Duodenal mucosa (tissue), 2 donors: ENCODE results near the gene PCSK6.
"Not testable (repeated sequence)": the region's sequence is repeated elsewhere in the genome, so short reads cannot be mapped to it uniquely, and the experiment has no call there.

Experiments used
- H3K27ac ChIP-seq: one replicate; pipeline ENCODE4 v1.7.0; 2013; ENCODE audit warnings: low read depth, low read length
- H3K27me3 ChIP-seq, 2 donors: one replicate each; pipeline ENCODE4 v1.7.0; 2013; ENCODE audit warnings: low read length in 2 of 2, control low read depth in 1 of 2; ENCODE audit not compliant: insufficient read depth in 2 of 2, control insufficient read depth in 1 of 2
- H3K36me3 ChIP-seq, 2 donors: one replicate each; pipeline ENCODE4 v1.7.0; 2013; ENCODE audit warnings: low read length in 2 of 2, control low read depth in 1 of 2; ENCODE audit not compliant: insufficient read depth in 2 of 2, control insufficient read depth in 1 of 2
- H3K4me1 ChIP-seq, 2 donors: one replicate each; pipeline ENCODE4 v1.7.0; 2013; ENCODE audit warnings: low read length in 2 of 2, control low read depth in 1 of 2; ENCODE audit not compliant: insufficient read depth in 2 of 2, control insufficient read depth in 1 of 2
- H3K4me3 ChIP-seq, 2 donors: one replicate each; pipeline ENCODE4 v1.7.0; 2013; ENCODE audit warnings: low read length in 2 of 2, low read depth in 1 of 2
- H3K9ac ChIP-seq, 2 donors: one replicate each; pipeline ENCODE4 v1.7.0; 2013; ENCODE audit warnings: low read length in 2 of 2, low read depth in 1 of 2
- H3K9me3 ChIP-seq, 2 donors: one replicate each; pipeline ENCODE4 v1.7.0; 2013; ENCODE audit warnings: low read length in 2 of 2, control low read depth in 1 of 2; ENCODE audit not compliant: control insufficient read depth in 1 of 2

Gene PCSK6

GRCh38 chr15:101474233-101474632 lies 15.3 kb downstream of the PCSK6 start:
- Histone ChIP-seq H3K27ac (no peak overlapping the region), H3K4me1 (peaks cover 8 to 12% of the 10 kb centered on the region in 2 donors), H3K4me3 (no peak overlapping the region), H3K36me3 (no peaks in the 10 kb centered on the region), H3K27me3 (no peaks in the 10 kb centered on the region), H3K9me3 (no peaks in the 10 kb centered on the region), H3K9ac (no peak overlapping the region)

GRCh38 chr15:101472033-101472432 lies 17.5 kb downstream of the PCSK6 start:
- no peaks in the 10 kb centered on the region for H3K27me3 ChIP-seq
- no peaks in the 10 kb centered on the region for H3K4me1 ChIP-seq
- no peak overlapping the region for H3K4me3 ChIP-seq
- H3K9me3 ChIP-seq = no peaks in the 10 kb centered on the region
- H3K36me3 ChIP-seq = no peaks in the 10 kb centered on the region
- H3K27ac ChIP-seq = no peak overlapping the region
- H3K9ac ChIP-seq = no peak overlapping the region

GRCh38 chr15:101470548-101471239 lies 18.8 kb downstream of the PCSK6 start:
- Histone ChIP-seq H3K4me1 (no peaks in the 10 kb centered on the region), H3K36me3 (no peaks in the 10 kb centered on the region), H3K27ac (no peak overlapping the region), H3K9ac (no peak overlapping the region), H3K27me3 (no peaks in the 10 kb centered on the region), H3K4me3 (no peak overlapping the region), H3K9me3 (no peaks in the 10 kb centered on the region)

- no peaks in the 10 kb centered on the region for H3K36me3 ChIP-seq
- no peaks in the 10 kb centered on the region for H3K9me3 ChIP-seq
- no peaks in the 10 kb centered on the region for H3K27me3 ChIP-seq
- H3K4me3 ChIP-seq = no peak overlapping the region
- H3K27ac ChIP-seq = no peak overlapping the region
- H3K9ac ChIP-seq = no peak overlapping the region
- H3K4me1 ChIP-seq = no peaks in the 10 kb centered on the region
These were observed 19.8 kb downstream of the PCSK6 start for GRCh38 chr15:101469520-101470288.

DNA sequence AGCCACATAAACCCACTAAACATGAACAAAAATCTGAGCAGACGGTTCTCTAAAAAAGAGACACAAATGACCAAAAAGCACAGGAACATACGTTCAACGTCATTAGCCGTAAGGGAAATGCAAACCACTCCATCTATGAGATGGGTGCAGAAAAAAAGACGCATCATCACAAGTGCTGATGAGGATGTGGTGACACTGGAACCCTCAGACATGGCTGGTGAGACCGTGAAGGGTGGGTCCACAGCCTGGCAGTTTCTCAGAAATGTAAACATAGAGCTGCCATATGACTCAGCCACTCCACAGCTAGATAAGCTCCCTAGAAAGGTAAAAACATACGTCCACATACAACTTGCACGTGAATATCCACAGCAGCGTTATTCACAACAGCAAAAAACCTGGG lies 23.3 kb downstream of the PCSK6 start:
- no peaks in the 10 kb centered on the region for H3K9me3 ChIP-seq
- H3K27ac ChIP-seq = no peak overlapping the region
- no peaks in the 10 kb centered on the region for H3K36me3 ChIP-seq
- no peaks in the 10 kb centered on the region for H3K27me3 ChIP-seq
- H3K4me1 ChIP-seq = no peaks in the 10 kb centered on the region
- H3K9ac ChIP-seq = no peak overlapping the region
- no peak overlapping the region for H3K4me3 ChIP-seq

GRCh38 chr15:101464999-101465669 lies 24.4 kb downstream of the PCSK6 start:
- no peak overlapping the region for H3K4me3 ChIP-seq
- H3K4me1 ChIP-seq = no peaks in the 10 kb centered on the region
- H3K9ac ChIP-seq = no peak overlapping the region
- no peaks in the 10 kb centered on the region for H3K36me3 ChIP-seq
- H3K9me3 ChIP-seq = no peaks in the 10 kb centered on the region
- no peaks in the 10 kb centered on the region for H3K27me3 ChIP-seq
- no peak overlapping the region for H3K27ac ChIP-seq

GRCh38 chr15:101464256-101464998 lies 25.1 kb downstream of the PCSK6 start:
- H3K27me3 ChIP-seq = no peaks in the 10 kb centered on the region
- H3K9ac ChIP-seq = no peak overlapping the region
- H3K4me1 ChIP-seq = no peaks in the 10 kb centered on the region
- H3K27ac ChIP-seq = no peak overlapping the region
- H3K4me3 ChIP-seq = no peak overlapping the region
- H3K36me3 ChIP-seq = no peaks in the 10 kb centered on the region
- H3K9me3 ChIP-seq = no peaks in the 10 kb centered on the region

DNA sequence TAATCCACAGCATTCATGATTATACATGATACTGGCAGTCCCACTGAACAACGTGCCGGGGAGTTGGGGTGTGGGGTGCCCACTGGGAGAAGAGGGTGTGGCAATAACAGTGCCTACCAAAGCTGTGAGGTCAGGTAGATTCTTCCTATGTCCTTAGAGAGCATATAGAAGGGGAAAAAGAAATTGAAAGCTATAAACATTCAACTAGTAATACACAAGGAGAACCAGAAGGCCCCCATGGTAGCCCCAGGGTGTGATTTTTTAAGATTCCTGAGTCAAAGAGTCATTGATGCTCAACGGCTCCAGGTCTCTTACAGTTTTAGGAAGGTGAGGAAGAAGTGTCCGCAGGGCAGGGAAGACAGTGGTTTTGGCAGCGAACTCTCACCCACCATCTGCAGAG lies 25.8 kb downstream of the PCSK6 start:
- H3K9me3 ChIP-seq, H3K27me3 ChIP-seq, H3K4me3 ChIP-seq, H3K27ac ChIP-seq, H3K4me1 ChIP-seq, H3K36me3 ChIP-seq, H3K9ac ChIP-seq: not testable (repeated sequence)

DNA sequence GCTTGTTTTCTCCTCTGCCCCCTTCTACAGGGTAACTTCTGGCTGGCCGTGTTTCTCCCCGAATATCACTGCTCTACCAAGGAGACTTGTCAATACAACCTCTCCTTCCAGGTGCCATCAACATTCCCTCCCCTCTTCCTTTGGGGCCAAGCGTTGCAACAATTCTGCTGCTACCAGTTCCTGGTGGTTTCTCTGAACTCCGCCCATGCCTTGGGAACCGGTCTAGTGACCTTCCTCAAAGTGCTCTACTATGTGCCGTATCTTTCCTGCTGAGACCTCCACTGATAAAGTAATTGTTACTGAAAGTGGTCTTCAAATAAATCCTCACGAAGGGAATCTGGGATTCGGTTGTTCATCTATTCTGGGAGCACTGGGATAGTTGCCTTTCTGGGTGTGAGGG lies 26.2 kb downstream of the PCSK6 start:
- H3K27ac ChIP-seq = no peak overlapping the region

GRCh38 chr15:101461097-101461496 lies 28.4 kb downstream of the PCSK6 start:
- no peaks in the 10 kb centered on the region for H3K4me1 ChIP-seq
- H3K27ac ChIP-seq = no peak overlapping the region
- no peaks in the 10 kb centered on the region for H3K9me3 ChIP-seq
- H3K27me3 ChIP-seq = no peaks in the 10 kb centered on the region
- no peaks in the 10 kb centered on the region for H3K36me3 ChIP-seq
- H3K4me3 ChIP-seq = no peak overlapping the region
- H3K9ac ChIP-seq = no peak overlapping the region

More for the DNA sequence above, 26.2 kb downstream of the PCSK6 start:
- Histone ChIP-seq H3K4me3 (no peak overlapping the region), H3K4me1 (no peaks in the 10 kb centered on the region), H3K9me3 (no peaks in the 10 kb centered on the region), H3K27me3 (no peaks in the 10 kb centered on the region), H3K9ac (no peak overlapping the region), H3K36me3 (no peaks in the 10 kb centered on the region)
